AG04450 (cell line): ENCODE results near the gene RRP8. TPM values are rescaled to one million over a fixed set of nuclear protein-coding genes. Genes with fewer than 3 reads are reported as not detected.

Source experiments
- CTCF ChIA-PET: fragments of 300-600, 350-600 bp; formaldehyde crosslinking; extraction: SDS; loops from one replicate; lab custom pipeline; 2022; ENCODE audit warnings: antibody characterized with exemption, inconsistent platforms; lab: Charles Lee
- POLR2A ChIA-PET: fragments of 350-600 bp; formaldehyde crosslinking; extraction: SDS; loops from one replicate; lab custom pipeline; 2021; ENCODE audit warnings: antibody characterized with exemption, inconsistent platforms; lab: Yijun Ruan, JAX
- DNase-seq: peaks from one replicate; pipeline ENCODE4 v3.0.0-alpha.2; 2011; ENCODE audit warnings: low read depth, low spot score
- H3K27ac ChIP-seq: one replicate; pipeline ENCODE4 v1.5.1; 2012; ENCODE audit warnings: low read depth, low read length, control low read depth
- H3K27me3 ChIP-seq: one replicate; pipeline ENCODE4 v1.6.0; 2012; ENCODE audit warnings: low read length; ENCODE audit not compliant: control insufficient read depth, insufficient read depth
- H3K4me3 ChIP-seq: 2 replicates; pipeline ENCODE4 v1.5.1; 2011; ENCODE audit warnings: mild to moderate bottlenecking, low read depth, low read length, control low read depth
- H3K9me3 ChIP-seq: 2 replicates; pipeline ENCODE4 v1.5.1; 2012; ENCODE audit warnings: low read length; ENCODE audit not compliant: control insufficient read depth, insufficient read depth
- polyA plus RNA-seq: library from polyadenylated mRNA; depleted of rRNA; stranded (reverse); fragments of >200 nt; gene quantifications from 2 replicates; pipeline ENCODE4 v1.2.3, GENCODE V29; 2011
- TF ChIP-seq, protein P1 (sequence below): IDR thresholded peaks from 2 replicates; pipeline ENCODE4 v1.5.1; 2011; ENCODE audit warnings: low read depth, low read length, control low read depth, inconsistent platforms

Gene RRP8
- polyA plus RNA-seq, 1 experiment = 16.3 TPM

DNA sequence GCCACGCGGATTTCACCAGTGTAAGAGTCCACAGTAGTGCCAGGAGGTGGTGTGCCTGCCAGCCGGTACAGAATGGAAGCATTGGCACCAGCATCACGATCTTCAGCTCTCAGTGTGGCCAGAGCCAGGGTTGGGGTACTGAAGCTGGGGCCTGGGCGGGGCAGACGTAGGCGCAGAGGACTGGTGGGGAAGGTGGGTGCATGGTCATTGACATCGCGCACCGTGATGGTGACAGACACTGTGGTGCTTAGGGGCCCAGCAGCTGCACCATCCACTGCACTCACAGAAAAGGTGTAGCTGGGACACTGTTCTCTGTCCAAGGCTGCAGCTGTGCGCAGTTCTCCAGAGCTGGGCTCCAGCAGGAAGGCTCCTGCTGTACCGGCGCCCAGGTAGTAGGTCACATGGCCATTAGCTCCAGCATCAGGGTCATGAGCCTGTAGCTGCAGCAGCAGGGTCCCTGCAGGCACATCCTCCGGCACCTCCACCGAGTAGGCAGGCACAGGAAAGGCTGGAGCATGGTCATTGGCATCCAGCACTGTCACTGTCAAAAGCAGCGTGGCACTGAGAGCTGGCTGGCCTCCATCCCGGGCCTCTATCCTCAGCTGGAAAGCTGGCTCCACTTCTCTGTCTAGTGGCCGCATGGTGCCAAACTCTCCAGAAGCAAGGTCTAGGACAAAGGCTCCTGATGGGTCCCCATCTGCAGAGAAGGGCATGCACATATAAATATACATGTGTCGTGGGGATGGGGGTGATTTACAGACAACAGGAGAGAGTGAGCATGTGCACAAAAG, 23.8 kb upstream of the RRP8 start:
- POLR2A ChIA-PET = interaction anchor here (0.6 kb wide), 1 partner anchor 15 kb away, joined by 4 read pairs; the partner anchor contains the start of gene TAF10
- DNase-seq = no peak
- CTCF ChIA-PET = no interaction called here
- Histone ChIP-seq H3K9me3 (peaks cover 4% of the 10 kb centered on the region; the same call in 1 of the 2 replicates), H3K4me3 (no peak overlapping the region), H3K27ac (no peak overlapping the region), H3K27me3 (no peaks in the 10 kb centered on the region)
- TF ChIP-seq, protein P1, sequence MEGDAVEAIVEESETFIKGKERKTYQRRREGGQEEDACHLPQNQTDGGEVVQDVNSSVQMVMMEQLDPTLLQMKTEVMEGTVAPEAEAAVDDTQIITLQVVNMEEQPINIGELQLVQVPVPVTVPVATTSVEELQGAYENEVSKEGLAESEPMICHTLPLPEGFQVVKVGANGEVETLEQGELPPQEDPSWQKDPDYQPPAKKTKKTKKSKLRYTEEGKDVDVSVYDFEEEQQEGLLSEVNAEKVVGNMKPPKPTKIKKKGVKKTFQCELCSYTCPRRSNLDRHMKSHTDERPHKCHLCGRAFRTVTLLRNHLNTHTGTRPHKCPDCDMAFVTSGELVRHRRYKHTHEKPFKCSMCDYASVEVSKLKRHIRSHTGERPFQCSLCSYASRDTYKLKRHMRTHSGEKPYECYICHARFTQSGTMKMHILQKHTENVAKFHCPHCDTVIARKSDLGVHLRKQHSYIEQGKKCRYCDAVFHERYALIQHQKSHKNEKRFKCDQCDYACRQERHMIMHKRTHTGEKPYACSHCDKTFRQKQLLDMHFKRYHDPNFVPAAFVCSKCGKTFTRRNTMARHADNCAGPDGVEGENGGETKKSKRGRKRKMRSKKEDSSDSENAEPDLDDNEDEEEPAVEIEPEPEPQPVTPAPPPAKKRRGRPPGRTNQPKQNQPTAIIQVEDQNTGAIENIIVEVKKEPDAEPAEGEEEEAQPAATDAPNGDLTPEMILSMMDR = no peak

DNA sequence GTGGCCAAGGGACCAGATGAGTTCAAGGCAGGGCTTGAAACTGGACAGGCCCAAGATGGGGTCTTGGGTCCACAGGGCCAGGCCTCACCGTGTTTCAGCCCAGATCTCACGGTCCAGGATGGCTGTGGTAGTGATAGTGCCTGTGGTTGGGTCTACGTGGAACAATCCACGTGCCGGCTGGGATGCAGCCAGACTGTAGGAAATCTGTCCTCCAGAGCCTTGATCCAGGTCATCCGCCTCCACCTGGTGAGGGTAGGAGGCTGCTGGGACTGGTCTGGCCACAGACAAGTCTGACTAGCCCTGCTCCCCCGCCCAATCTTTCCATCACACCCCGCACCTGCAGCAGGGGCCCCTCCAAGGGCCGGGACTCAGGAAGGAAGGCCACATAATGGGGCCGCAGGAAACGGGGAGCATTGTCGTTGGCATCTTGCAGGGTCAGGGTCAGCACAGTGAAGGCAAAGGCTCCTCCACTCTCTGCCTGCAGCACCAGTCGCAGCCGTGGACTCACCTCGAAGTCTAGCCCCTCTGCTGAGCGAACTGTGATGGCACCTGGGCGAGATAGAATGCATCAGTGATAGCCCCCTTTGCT, 22.5 kb upstream of the RRP8 start:
- Histone ChIP-seq H3K27me3 (peaks cover 2% of the 10 kb centered on the region), H3K9me3 (peaks cover 4% of the 10 kb centered on the region; the same call in 1 of the 2 replicates), H3K4me3 (no peak overlapping the region), H3K27ac (no peak overlapping the region)
- TF ChIP-seq, protein P1 = no peak
- no peak for DNase-seq
- POLR2A ChIA-PET = no interaction called here
- CTCF ChIA-PET = interaction anchor here (0.9 kb wide), 1 partner anchor 57 kb away, joined by 3 read pairs; the partner anchor contains the start of gene MRPL17

- CTCF ChIA-PET = interaction anchor here (0.9 kb wide), 1 partner anchor 58 kb away, joined by 3 read pairs; the partner anchor contains the start of gene MRPL17
- POLR2A ChIA-PET = no interaction called here
- TF ChIP-seq, protein P1 = no peak
These were observed 21.9 kb upstream of the RRP8 start for GRCh38 chr11:6625156-6625831.

DNA sequence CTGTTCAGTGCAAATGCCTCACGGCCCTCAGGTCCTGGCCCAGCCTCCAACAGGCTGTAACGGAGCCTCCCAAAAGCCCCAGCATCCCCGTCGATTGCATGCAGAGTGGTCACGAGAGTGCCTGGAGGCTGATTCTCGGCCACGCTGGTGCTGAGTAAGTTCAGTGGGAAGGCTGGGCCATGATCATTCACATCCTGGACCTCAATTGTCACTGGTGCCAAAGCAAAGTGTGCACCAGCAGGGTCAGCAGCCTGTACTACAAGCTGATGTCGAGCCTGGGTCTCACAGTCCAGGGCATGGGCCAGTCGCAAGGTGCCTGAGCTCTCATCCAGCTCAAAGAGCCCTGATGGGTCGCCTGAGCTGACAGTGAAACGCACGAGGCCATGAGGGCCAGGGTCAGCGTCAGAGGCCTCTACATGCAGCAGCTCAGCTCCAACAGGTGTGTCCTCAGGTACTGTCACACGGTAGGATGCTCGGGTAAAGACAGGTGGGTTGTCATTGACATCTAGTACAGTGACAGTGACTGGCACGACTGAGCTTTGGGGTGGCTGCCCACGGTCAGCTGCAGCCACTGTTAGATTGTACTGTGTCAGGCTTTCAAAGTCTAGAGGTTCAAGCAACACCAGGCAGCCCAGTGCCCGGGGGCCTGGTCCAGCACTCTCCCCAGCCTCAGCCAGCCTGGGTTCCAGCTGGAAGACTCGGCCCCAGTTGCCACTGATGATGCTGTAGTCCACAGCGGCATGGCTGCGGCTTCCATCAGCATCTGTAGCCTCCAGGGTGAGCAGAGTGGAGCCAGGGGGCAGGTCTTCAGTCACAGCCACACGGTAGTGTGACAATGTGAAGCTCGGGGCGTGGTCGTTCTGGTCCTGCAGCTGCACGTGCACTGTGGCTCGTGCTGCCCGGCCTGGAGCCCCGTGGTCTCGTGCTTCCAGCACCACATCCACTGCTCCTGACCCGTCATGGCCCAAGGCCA, 20.3 kb upstream of the RRP8 start:
- Histone ChIP-seq H3K27me3 (peaks cover 2% of the 10 kb centered on the region), H3K4me3 (no peak overlapping the region), H3K9me3 (no peaks in the 10 kb centered on the region; the same call in 1 of the 2 replicates), H3K27ac (no peak overlapping the region)
- ChIA-PET POLR2A (no interaction called here), CTCF (no interaction called here)
- DNase-seq = no peak
- TF ChIP-seq, protein P1 = no peak

More at GRCh38 chr11:6625156-6625831, 21.9 kb upstream of the RRP8 start:
- Histone ChIP-seq H3K27ac (no peak overlapping the region), H3K27me3 (peaks cover 2% of the 10 kb centered on the region), H3K9me3 (no peaks in the 10 kb centered on the region; the same call in 1 of the 2 replicates), H3K4me3 (no peak overlapping the region)
- DNase-seq = no peak
